Prostate gland (tissue), 2 donors: ENCODE data around the gene LRRC4C. TPM values are rescaled to one million over a fixed set of nuclear protein-coding genes. Genes with fewer than 3 reads are reported as not detected.

Experiments used
- DNase-seq: peaks from one replicate; pipeline ENCODE4 v3.0.0-alpha.2; 2019; ENCODE audit warnings: low spot score
- H3K27ac ChIP-seq, 2 donors: fragments of 200-600 bp; sonication (generic); 2 replicates each; pipeline ENCODE4 v1.5.1; 2017 to 2019
- H3K27me3 ChIP-seq: fragments of 200-600 bp; sonication (generic); replicated peaks from 2 replicates; pipeline ENCODE4 v1.5.1; 2019; ENCODE audit not compliant: insufficient read depth
- H3K36me3 ChIP-seq, 2 donors: fragments of 200-600 bp; sonication (generic); 1 replicate in 1 of 2; 2 replicates in 1 of 2; pipeline versions ENCODE4 v1.5.1 to v1.8.1; 2017 to 2019
- H3K4me1 ChIP-seq: fragments of 200-600 bp; sonication (generic); replicated peaks from 2 replicates; pipeline ENCODE4 v1.5.1; 2019
- H3K4me3 ChIP-seq, 2 donors: fragments of 200-600 bp; sonication (generic); 2 replicates each; pipeline ENCODE4 v1.5.1; 2017 to 2019
- H3K9me3 ChIP-seq: fragments of 200-600 bp; sonication (generic); 2 replicates; pipeline ENCODE4 v1.5.1; 2017
- POLR2A ChIP-seq: fragments of 450-650 bp; IDR thresholded peaks from one replicate; pipeline ENCODE4 v1.6.1; 2016; ENCODE audit warnings: antibody characterized with exemption, mild to moderate bottlenecking
- POLR2AphosphoS5 ChIP-seq: sonication (generic); formaldehyde crosslinking; IDR thresholded peaks from one replicate; pipeline ENCODE4 v1.6.1; 2017; ENCODE audit warnings: antibody characterized with exemption
- WGBS: methylation state at CpG from one replicate; pipeline ENCODE4 v1.1.5; 2018; 5-methylcytosine and 5-hydroxymethylcytosine counted together
- intact Hi-C: fragments of 100-400 bp; cut with DNase I; formaldehyde crosslinking; loops from one replicate; pipeline ENCODE4 v1.14.2; 2022
- total RNA-seq, 2 donors: library from RNA; depleted of rRNA; stranded (reverse); fragments of >200 nt; gene quantifications; one replicate each; pipeline ENCODE4 v1.1.0, GENCODE V29; 2016
- TF ChIP-seq, protein P1 (sequence below), 4 experiments: fragments of 200-600 bp in 2 of 4; fragments of 450-650 bp in 2 of 4; sonication (generic) in 2 of 4; IDR thresholded peaks; 1 replicate in 3 of 4; 2 replicates in 1 of 4; pipeline ENCODE4 v1.5.1; 2016 to 2019; ENCODE audit warnings: antibody characterized with exemption in 4 of 4, mild to moderate bottlenecking in 2 of 4, moderate library complexity in 2 of 4

Gene LRRC4C
- total RNA-seq, 2 donors from 2014 or later: 0.28 TPM; not detected in 1

DNA sequence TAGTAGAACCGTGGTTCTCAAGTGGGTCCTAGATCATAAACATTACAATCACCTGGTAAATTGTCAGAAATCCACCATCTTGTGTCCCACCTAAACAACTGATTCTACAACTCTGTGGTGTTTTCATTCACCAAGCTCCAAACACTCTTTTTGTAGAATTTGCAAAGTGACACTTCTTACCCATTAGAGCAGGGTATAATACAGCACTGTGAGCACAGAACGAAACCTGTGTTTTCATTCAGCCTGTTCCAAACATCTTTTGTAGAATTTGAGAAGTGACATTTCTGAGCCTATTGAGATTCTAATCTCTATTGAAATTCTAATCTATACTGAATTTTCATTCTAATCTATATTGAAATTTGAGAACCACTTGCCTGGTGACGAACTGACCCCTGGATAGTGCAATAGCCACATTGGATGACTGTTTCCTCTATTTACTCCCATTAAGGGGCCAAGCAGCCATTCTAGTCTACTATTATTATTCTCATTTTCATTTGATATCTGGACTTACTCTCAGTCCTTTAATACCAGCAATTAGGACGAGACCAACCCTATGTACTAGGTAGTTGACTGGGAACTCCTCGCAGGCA, 616.6 kb downstream of the LRRC4C start:
- no peaks in the 10 kb centered on the region for H3K9me3 ChIP-seq
- no peak for DNase-seq
- H3K27ac ChIP-seq: no peak overlapping the region
- 83% methylated on average over 5 of the region's 5 CpGs for WGBS
- no peaks in the 10 kb centered on the region for H3K36me3 ChIP-seq
- intact Hi-C loops: no loop called here
- no peaks in the 10 kb centered on the region for H3K27me3 ChIP-seq
- H3K4me3 ChIP-seq: no peak overlapping the region
- TF ChIP-seq POLR2AphosphoS5 (no peak), POLR2A (no peak)
- TF ChIP-seq, protein P1, sequence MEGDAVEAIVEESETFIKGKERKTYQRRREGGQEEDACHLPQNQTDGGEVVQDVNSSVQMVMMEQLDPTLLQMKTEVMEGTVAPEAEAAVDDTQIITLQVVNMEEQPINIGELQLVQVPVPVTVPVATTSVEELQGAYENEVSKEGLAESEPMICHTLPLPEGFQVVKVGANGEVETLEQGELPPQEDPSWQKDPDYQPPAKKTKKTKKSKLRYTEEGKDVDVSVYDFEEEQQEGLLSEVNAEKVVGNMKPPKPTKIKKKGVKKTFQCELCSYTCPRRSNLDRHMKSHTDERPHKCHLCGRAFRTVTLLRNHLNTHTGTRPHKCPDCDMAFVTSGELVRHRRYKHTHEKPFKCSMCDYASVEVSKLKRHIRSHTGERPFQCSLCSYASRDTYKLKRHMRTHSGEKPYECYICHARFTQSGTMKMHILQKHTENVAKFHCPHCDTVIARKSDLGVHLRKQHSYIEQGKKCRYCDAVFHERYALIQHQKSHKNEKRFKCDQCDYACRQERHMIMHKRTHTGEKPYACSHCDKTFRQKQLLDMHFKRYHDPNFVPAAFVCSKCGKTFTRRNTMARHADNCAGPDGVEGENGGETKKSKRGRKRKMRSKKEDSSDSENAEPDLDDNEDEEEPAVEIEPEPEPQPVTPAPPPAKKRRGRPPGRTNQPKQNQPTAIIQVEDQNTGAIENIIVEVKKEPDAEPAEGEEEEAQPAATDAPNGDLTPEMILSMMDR (IDR thresholded peaks at IDR 0.05): no peak
- H3K4me1 ChIP-seq: no peaks in the 10 kb centered on the region

DNA sequence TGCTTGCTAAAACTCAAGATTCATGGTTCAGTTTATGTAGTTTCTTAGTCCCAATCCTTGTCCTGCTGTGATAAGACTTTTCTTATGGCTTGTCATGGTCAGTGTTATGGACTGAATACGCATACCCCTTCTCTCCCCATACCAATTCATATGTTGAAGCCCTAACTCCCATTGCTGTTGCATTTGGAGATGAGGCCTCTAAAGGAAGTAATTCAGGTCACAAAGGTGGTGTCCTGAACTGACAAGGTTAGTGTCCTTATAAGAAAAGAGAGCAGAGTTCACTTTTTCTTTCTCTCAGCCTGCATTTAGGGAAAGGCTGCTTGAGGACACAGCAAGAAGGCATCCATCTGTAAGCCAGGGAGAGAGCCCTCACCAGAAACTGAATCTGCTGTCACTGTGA, 618.2 kb downstream of the LRRC4C start:
- H3K9me3 ChIP-seq: no peaks in the 10 kb centered on the region
- intact Hi-C loops: no loop called here
- no peaks in the 10 kb centered on the region for H3K4me1 ChIP-seq
- 84% methylated on average over 1 of the region's 1 CpG for WGBS
- no peak for DNase-seq
- TF ChIP-seq POLR2A (no peak), POLR2AphosphoS5 (no peak)
- TF ChIP-seq, protein P1 (IDR thresholded peaks at IDR 0.05): no peak
- no peak overlapping the region for H3K4me3 ChIP-seq
- H3K36me3 ChIP-seq: no peaks in the 10 kb centered on the region
- H3K27me3 ChIP-seq: no peaks in the 10 kb centered on the region
- H3K27ac ChIP-seq: no peak overlapping the region

DNA sequence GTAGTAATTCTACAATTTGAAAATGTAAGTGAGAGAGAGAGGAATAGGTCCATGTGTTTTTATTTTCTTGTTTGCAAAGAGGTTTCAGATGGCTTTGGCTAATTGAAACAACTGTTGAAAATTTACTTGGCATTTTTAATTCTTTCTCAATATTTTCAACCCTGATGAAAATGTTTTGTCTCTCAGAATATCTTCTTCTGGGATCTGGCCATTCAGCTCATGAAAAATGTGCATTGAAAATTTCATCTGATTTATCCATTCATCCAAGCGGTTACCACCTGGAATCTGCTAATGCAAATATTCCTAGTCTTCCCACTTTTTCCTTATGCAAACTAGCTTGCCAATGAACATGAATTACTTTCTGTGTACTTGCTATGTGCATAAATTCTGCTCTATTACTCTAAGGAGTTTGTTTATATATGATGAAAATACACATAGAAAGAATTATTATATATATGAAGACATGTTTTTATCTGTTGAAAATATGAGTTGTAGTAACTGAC, 621.2 kb downstream of the LRRC4C start:
- Histone ChIP-seq H3K4me3 (no peak overlapping the region), H3K4me1 (no peaks in the 10 kb centered on the region), H3K36me3 (no peaks in the 10 kb centered on the region), H3K27ac (no peak overlapping the region), H3K9me3 (no peaks in the 10 kb centered on the region), H3K27me3 (no peaks in the 10 kb centered on the region)
- no peak for DNase-seq
- TF ChIP-seq, protein P1 (IDR thresholded peaks at IDR 0.05): no peak
- 94% methylated on average over 1 of the region's 1 CpG for WGBS
- intact Hi-C loops: no loop called here

DNA sequence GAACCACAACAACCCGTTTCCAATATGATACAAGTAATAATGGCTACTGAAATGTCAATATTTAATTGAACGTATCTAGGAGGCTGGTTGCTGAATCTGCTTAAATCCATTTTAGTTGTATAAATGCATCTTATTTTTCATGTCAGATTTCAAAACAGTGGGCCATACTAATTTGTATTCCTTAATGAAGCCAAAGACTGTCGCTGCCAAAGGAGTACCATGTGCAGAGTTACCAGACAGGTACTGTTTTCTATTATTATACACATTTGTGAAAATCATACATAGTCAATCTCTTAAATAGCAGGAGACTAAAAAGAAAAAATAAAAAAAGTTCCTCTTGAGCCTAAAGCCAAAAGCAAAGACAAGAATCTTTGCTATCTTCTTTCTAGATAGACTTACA, 632.3 kb downstream of the LRRC4C start:
- intact Hi-C loops: no loop called here
- 83% methylated on average over 3 of the region's 3 CpGs for WGBS

DNA sequence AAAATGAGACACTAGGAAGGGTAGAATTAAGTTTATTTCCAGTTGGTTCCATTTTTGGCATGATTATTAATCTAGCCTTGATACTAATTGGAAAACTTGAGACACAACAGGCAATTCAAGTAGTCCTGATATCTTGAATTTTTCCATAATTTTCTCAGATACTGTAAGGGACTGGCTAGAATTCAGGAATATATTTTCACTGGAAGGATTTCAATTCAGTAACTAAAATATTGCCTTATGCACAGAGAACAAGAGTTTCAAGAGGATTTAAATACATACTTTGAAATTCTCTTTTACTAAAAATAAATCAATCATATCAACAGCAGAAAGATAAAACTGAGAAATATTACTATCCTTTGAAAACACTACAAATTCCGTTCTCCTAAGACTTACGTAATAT, 632.9 kb downstream of the LRRC4C start:
- 94% methylated on average over 2 of the region's 2 CpGs for WGBS
- H3K4me3 ChIP-seq: no peak overlapping the region
- H3K36me3 ChIP-seq: no peaks in the 10 kb centered on the region
- no peak overlapping the region for H3K27ac ChIP-seq
- H3K4me1 ChIP-seq: no peaks in the 10 kb centered on the region
- H3K27me3 ChIP-seq: no peaks in the 10 kb centered on the region
- TF ChIP-seq, protein P1 (IDR thresholded peaks at IDR 0.05): no peak
- no peak for TF ChIP-seq POLR2A
- no peak for TF ChIP-seq POLR2AphosphoS5
- no peak for DNase-seq
- intact Hi-C loops: no loop called here
- no peaks in the 10 kb centered on the region for H3K9me3 ChIP-seq

More for the DNA sequence above, 632.3 kb downstream of the LRRC4C start:
- H3K9me3 ChIP-seq: no peaks in the 10 kb centered on the region
- no peak overlapping the region for H3K27ac ChIP-seq
- no peak overlapping the region for H3K4me3 ChIP-seq
- no peak for DNase-seq
- TF ChIP-seq, protein P1 (IDR thresholded peaks at IDR 0.05): no peak
- TF ChIP-seq POLR2AphosphoS5 (no peak), POLR2A (no peak)
- no peaks in the 10 kb centered on the region for H3K27me3 ChIP-seq
- no peaks in the 10 kb centered on the region for H3K4me1 ChIP-seq
- no peaks in the 10 kb centered on the region for H3K36me3 ChIP-seq
